ENCODE measurements around the gene TRPM1.
"Not testable (repeated sequence)": the region's sequence is repeated elsewhere in the genome, so short reads cannot be mapped to it uniquely, and the experiment has no call there.

TRPM1 gene

DNA sequence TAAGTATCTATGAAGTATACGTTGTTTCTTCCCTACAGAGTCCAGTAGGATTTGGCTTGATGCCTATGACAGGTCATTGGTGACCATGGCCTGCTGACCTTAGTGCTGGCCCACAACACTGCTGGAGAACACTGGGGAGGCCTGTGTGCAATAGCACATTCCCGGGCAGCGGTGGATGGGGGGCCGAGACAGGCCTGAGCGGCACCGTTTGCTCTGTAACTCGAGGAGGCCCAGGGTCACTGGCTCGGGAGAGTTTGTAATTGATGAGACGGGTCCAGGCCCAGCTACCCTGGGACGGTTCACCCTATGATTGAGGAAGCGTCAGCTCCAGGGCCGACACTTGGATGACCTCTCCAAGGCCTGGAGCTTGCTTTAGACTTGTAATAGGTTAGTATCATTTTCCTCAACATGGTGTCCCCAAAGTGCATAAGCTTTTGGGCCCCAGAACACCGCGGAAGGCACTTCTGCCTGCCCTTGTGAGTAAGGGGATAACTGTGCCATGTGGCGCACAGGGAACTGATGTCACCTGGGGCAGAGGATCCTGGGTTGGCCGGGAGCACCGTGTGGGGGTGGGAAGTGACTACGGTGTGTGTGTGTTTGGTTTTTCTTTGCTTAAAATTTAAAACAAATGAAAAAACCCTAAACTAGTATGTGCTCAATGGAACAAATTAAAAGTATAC is 12.0 kb downstream of the TRPM1 start:
- no peak for DNase-seq (ENCODE audit: extremely low read depth, low read depth)
- TF ChIP-seq, protein P1, sequence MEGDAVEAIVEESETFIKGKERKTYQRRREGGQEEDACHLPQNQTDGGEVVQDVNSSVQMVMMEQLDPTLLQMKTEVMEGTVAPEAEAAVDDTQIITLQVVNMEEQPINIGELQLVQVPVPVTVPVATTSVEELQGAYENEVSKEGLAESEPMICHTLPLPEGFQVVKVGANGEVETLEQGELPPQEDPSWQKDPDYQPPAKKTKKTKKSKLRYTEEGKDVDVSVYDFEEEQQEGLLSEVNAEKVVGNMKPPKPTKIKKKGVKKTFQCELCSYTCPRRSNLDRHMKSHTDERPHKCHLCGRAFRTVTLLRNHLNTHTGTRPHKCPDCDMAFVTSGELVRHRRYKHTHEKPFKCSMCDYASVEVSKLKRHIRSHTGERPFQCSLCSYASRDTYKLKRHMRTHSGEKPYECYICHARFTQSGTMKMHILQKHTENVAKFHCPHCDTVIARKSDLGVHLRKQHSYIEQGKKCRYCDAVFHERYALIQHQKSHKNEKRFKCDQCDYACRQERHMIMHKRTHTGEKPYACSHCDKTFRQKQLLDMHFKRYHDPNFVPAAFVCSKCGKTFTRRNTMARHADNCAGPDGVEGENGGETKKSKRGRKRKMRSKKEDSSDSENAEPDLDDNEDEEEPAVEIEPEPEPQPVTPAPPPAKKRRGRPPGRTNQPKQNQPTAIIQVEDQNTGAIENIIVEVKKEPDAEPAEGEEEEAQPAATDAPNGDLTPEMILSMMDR (IDR thresholded peaks at IDR 0.05; ENCODE audit: low read depth, low read length), result no peak

DNA sequence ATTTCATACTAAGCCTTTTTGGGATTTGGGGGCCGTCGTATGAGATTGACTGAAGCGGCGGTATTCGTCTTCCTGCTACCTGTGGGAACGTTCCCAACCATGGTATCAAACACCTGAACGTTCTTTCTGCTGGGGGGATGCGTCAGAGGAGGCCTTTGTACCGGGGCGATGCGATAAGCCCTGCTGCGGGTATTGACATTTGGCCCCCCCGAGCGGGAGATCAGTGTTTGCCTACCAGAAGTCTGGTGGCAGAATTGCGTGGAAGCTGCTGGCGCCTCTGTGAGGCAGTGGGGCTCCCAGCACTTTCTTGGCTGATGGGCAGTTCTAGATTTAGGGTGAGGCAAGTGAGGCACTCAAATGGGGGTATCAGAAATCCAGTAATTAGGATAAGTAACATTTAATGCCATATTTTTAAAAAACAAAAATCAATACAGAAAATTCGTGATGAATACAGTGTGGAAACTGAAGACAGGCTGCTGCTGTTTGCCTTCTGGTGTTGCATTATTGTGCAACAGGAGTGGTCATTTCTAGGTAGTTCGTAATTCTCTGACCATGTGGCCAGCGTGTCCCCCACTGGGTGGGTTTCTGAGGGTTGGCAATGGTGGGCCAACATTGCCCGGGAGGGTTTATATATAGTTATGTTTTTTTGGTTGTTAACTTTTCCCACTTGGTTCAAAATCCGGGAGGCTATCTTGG is 12.7 kb downstream of the TRPM1 start:
- no peak for DNase-seq (ENCODE audit: extremely low read depth, low read depth)

DNA sequence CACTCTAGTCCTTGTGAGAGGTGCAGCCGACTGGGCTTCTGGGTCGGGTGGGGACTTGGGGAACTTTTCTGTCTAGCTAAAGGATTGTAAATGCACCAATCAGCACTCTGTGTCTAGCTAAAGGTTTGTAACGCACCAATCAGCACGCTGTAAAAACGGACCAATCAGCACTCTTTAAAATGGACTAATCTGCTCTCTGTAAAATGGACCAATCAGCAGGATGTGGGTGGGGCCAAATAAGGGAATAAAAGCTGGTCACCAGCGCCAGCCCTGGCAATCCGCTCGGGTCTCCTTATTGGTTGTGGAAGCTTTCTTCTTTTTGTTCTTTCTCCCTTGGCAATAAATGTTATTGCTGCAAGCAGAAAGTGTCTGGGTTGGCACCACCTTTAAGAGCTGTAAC is 13.5 kb downstream of the TRPM1 start:
- not testable (repeated sequence) for DNase-seq (ENCODE audit: extremely low read depth, low read depth)

More for the DNA sequence above, 12.7 kb downstream of the TRPM1 start:
- TF ChIP-seq, protein P1 (IDR thresholded peaks at IDR 0.05; ENCODE audit: low read depth, low read length), result no peak

DNA sequence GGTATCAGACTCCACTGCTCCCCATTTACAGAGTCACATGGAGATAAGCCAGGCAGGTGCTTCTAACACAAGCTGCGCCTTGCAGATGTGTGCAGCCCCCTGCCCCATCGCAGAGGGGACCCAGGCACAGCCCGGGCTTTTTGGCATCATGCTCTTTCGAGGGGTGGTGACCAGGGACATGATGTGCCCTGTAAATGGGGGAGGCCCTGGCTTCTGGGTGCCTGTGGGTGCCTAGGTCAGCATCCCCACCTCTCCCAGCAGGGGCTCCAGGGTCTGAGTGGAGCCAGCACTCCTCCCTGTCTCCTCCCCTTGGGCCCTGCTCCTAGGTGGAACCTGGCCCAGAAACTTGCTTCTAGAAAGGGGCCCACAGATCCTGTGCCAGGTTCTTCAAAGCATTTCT is 15.2 kb downstream of the TRPM1 start:
- no peak for DNase-seq (ENCODE audit: extremely low read depth, low read depth)
- TF ChIP-seq, protein P1 (IDR thresholded peaks at IDR 0.05; ENCODE audit: low read depth, low read length), result no peak

DNA sequence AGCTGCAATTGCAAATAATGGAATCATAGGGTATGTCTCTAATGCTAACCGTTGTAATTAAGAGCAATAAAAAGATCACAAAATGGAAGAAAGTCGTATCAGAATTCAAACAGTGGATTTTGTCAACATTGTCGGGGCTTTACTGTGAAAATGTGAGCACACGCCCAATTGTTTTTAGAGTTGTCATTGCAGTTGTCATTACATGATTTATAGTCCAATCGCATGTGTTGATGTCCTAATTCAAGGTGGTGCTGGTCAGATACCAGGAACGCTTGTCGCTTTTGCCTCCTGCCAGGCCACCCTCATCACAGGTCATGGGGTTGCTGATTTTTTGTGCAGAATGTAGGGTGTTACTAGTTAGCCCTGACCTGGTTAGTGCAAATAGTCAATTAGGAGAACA is 16.2 kb downstream of the TRPM1 start:
- TF ChIP-seq, protein P1 (IDR thresholded peaks at IDR 0.05; ENCODE audit: low read depth, low read length), result no peak
- no peak for DNase-seq (ENCODE audit: extremely low read depth, low read depth)

DNA sequence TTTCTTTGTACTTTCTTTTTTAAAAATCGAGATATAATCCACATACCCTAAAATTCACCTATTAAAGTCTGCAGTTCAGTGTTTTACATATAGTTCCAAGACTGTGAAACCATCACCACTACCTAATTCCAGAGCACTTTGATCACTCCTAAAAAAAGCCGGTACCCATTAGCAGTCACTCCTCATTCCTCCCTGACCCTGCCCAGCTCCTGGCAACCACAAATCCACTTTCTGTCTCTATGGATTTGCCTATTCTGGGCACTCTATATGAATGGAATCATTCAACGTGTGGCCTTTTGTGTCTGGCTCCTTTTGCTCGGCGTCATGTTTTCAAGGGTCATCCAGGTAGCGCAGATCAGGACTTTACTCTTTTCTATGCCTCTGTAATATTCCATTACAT is 17.3 kb downstream of the TRPM1 start:
- no peak for DNase-seq (ENCODE audit: extremely low read depth, low read depth)
- TF ChIP-seq, protein P1 (IDR thresholded peaks at IDR 0.05; ENCODE audit: low read depth, low read length), result no peak

DNA sequence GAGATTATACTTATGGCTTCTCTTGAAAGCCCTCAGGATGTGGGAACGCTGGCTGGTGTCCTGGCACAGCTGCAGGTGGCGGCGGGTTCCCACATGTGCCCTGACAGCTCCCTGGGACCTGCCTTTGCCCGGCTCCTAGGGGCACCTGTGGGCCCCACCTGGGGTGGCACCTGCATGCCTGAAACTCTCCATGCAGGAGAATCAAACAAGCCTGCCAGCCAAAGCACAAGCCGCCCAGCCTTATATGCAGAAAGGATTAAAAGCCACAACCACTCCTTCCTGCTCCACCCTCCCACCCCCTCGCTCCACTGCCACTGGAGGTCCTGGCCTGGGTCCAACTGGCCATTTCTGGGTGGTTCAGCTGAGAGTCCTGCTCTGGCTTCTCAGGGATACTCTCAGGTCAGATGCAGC is 18.1 kb downstream of the TRPM1 start:
- no peak for DNase-seq (ENCODE audit: extremely low read depth, low read depth)
- TF ChIP-seq, protein P1 (IDR thresholded peaks at IDR 0.05; ENCODE audit: low read depth, low read length), result no peak

Measured in AG09319 (cell line).